Transverse colon (tissue), 4 donors: ENCODE results near the gene LHFPL3. TPM values are rescaled to one million over a fixed set of nuclear protein-coding genes. Genes with fewer than 3 reads are reported as not detected.

Experiments
- DNase-seq: peaks from one replicate; pipeline ENCODE4 v3.0.0-alpha.2; 2019
- H3K27ac ChIP-seq, 4 donors: fragments of 200-600 bp; sonication (generic); 2 replicates each; pipeline ENCODE4 v1.5.1; 2016 to 2018; ENCODE audit warnings: inconsistent platforms in 4 of 4
- H3K27me3 ChIP-seq: fragments of 200-600 bp; sonication (generic); 2 replicates; pipeline ENCODE4 v1.5.1; 2017; ENCODE audit warnings: inconsistent platforms
- H3K36me3 ChIP-seq, 4 donors: fragments of 200-600 bp; sonication (generic); 2 replicates each; pipeline ENCODE4 v1.5.1; 2017 to 2019; ENCODE audit warnings: inconsistent platforms in 4 of 4
- H3K4me1 ChIP-seq, 4 donors: fragments of 200-600 bp; sonication (generic); 2 replicates each; pipeline ENCODE4 v1.5.1; 2017 to 2020; ENCODE audit warnings: inconsistent platforms in 4 of 4
- H3K4me3 ChIP-seq, 4 donors: fragments of 200-600 bp; sonication (generic); 1 replicate in 1 of 4; 2 replicates in 3 of 4; pipeline versions ENCODE4 v1.5.1 to v1.6.1; 2017 to 2019; ENCODE audit warnings: inconsistent platforms in 4 of 4
- H3K9me3 ChIP-seq, 2 donors: fragments of 200-600 bp; sonication (generic); 2 replicates each; pipeline ENCODE4 v1.5.1; 2017 to 2019; ENCODE audit warnings: inconsistent platforms in 2 of 2
- CTCF ChIP-seq, 5 experiments: fragments of 200-600 bp in 3 of 5; fragments of 450-650 bp in 2 of 5; sonication (generic) in 3 of 5; IDR thresholded peaks; 1 replicate in 2 of 5; 2 replicates in 3 of 5; pipeline ENCODE4 v1.5.1; 2016 to 2017; ENCODE audit warnings: antibody characterized with exemption in 5 of 5, inconsistent platforms in 3 of 5, mild to moderate bottlenecking in 2 of 5, moderate library complexity in 1 of 5
- EP300 ChIP-seq: sonication (generic); formaldehyde crosslinking; IDR thresholded peaks from one replicate; pipeline ENCODE4 v1.6.1; 2017; ENCODE audit warnings: antibody characterized with exemption, low read depth
- POLR2A ChIP-seq: fragments of 450-650 bp; IDR thresholded peaks from one replicate; pipeline ENCODE4 v1.6.1; 2016; ENCODE audit warnings: antibody characterized with exemption, mild to moderate bottlenecking, moderate library complexity
- POLR2AphosphoS5 ChIP-seq, 3 donors: sonication (generic); formaldehyde crosslinking; IDR thresholded peaks; one replicate each; pipeline ENCODE4 v1.6.1; 2016; ENCODE audit warnings: antibody characterized with exemption in 3 of 3
- WGBS, 2 donors: methylation state at CpG; one replicate each; pipeline ENCODE4 v1.1.5; 2018; ENCODE audit warnings: low coverage in 1 of 2; 5-methylcytosine and 5-hydroxymethylcytosine counted together
- in situ Hi-C, 4 donors: fragments of 200-750 bp; cut with MboI; loops; one replicate each; pipeline versions ENCODE4 v1.15.0 to v1.15.1; 2017; ENCODE audit warnings: low sequenced_read_pairs in 3 of 4, low pct_ligation_motif_present in 1 of 4, low pct_unique_long_range_greater_than_20kb in 1 of 4
- intact Hi-C: fragments of 100-400 bp; cut with DNase I; formaldehyde crosslinking; loops from one replicate; pipeline ENCODE4 v1.15.1; 2023; ENCODE audit warnings: low total_unique reads
- total RNA-seq, 4 donors: library from RNA; depleted of rRNA; stranded (reverse); fragments of >200 nt; gene quantifications; one replicate each; pipeline ENCODE4 v1.1.0, GENCODE V29; 2016

LHFPL3 gene
- total RNA-seq, 4 donors from 2014 or later: 0.27 to 0.80 (median 0.32) TPM; not detected in 1

- intact Hi-C loops (no loop called here), in situ Hi-C loops (no loop called here)
- Histone ChIP-seq H3K4me3 (no peak overlapping the region), H3K4me1 (no peaks in the 10 kb centered on the region), H3K27ac (no peak overlapping the region), H3K27me3 (no peaks in the 10 kb centered on the region), H3K36me3 (no peaks in the 10 kb centered on the region), H3K9me3 (no peaks in the 10 kb centered on the region)
- no peak for DNase-seq
- TF ChIP-seq POLR2A: no peak
- no peak for TF ChIP-seq CTCF (IDR thresholded peaks at IDR 0.05)
- no peak for TF ChIP-seq POLR2AphosphoS5 (IDR thresholded peaks at IDR 0.05)
- TF ChIP-seq EP300: no peak
- WGBS, 2 donors: 31 to 52% methylated on average over 2 to 4 of the region's 4 CpGs
These were observed 433.5 kb downstream of the LHFPL3 start for GRCh38 chr7:104761892-104762291.

GRCh38 chr7:104767113-104767512, 438.7 kb downstream of the LHFPL3 start:
- Histone ChIP-seq H3K9me3 (no peaks in the 10 kb centered on the region), H3K27ac (no peak overlapping the region), H3K4me1 (no peaks in the 10 kb centered on the region), H3K36me3 (no peaks in the 10 kb centered on the region), H3K4me3 (no peak overlapping the region), H3K27me3 (no peaks in the 10 kb centered on the region)
- in situ Hi-C loops: no loop called here
- WGBS, 2 donors: 54% methylated on average over 4 of the region's 4 CpGs; no CpG with 5 or more reads in 1 of the 2 donors
- intact Hi-C loops: no loop called here
- DNase-seq: no peak
- TF ChIP-seq POLR2AphosphoS5 (IDR thresholded peaks at IDR 0.05): no peak
- TF ChIP-seq CTCF (IDR thresholded peaks at IDR 0.05): no peak
- TF ChIP-seq EP300: no peak
- no peak for TF ChIP-seq POLR2A

GRCh38 chr7:104767826-104768536, 439.6 kb downstream of the LHFPL3 start:
- H3K4me1 ChIP-seq: no peaks in the 10 kb centered on the region
- 38 to 44% methylated on average over 2 to 4 of the region's 4 CpGs for WGBS, 2 donors

More at GRCh38 chr7:104767826-104768536, 439.6 kb downstream of the LHFPL3 start:
- TF ChIP-seq CTCF (IDR thresholded peaks at IDR 0.05): no peak
- TF ChIP-seq POLR2AphosphoS5 (IDR thresholded peaks at IDR 0.05): no peak
- TF ChIP-seq POLR2A: no peak
- no peak for DNase-seq
- Histone ChIP-seq H3K4me3 (no peak overlapping the region), H3K27me3 (no peaks in the 10 kb centered on the region), H3K36me3 (no peaks in the 10 kb centered on the region), H3K9me3 (no peaks in the 10 kb centered on the region), H3K27ac (no peak overlapping the region)
- in situ Hi-C loops: no loop called here
- intact Hi-C loops: no loop called here
